Measurements from ENCODE around the gene THAP2.
A peak's percentile ranks its signal among the peaks of the same experiment; 100 is the strongest.
"Not testable (repeated sequence)": the region's sequence is repeated elsewhere in the genome, so short reads cannot be mapped to it uniquely, and the experiment has no call there.

The THAP2 gene

DNA sequence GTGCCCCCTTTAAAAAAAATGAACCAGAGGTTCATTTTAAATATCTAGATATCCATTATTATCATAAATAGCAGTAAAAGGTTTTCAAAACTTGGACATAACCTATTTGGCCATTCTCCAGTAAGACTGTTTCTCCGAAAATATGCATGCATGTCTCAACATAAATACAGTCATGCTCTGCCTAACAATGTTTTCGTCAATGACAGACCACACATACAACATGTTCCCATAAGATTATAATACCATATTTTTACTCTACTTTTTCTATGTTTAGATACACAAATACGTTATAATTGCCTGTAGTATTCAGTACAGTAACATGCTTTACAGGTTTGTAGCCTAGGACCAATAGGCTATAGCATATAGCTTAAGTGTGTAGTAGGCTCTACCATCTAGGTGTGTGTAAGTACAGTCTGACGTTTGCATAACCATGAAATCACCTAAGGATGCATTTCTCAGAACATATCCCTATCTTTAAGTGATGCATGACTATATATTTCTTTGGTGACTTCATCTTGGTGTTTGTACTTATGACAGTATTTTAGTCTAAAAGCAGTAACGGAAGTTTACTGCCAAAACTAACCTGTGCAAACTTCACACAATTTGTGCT, 25.0 kb downstream of the THAP2 start:
- Histone ChIP-seq H3K36me3 (ENCODE audit: control insufficient read depth in 1 of 2, insufficient read depth in 2 of 2, low read depth in 1 of 2, low read length in 2 of 2) (peaks cover 4 to 6% of the 10 kb centered on the region in 2 experiments), H2AK5ac (ENCODE audit: low read length, severe bottlenecking) (no peak overlapping the region), H2BK12ac (ENCODE audit: low read length in 2 of 2) (no peak overlapping the region), H3K79me1 (replicated peaks; ENCODE audit: low read length, poor library complexity, severe bottlenecking) (peaks cover 9% of the 10 kb centered on the region), H3K27ac (ENCODE audit: low read length, poor library complexity, severe bottlenecking) (no peak overlapping the region), H3K4me1 (ENCODE audit: control insufficient read depth, insufficient read depth, low read depth, low read length) (peaks cover 8% of the 10 kb centered on the region), H3K27me3 (ENCODE audit: control insufficient read depth in 1 of 2, insufficient read depth in 1 of 2, low read length in 2 of 2) (no peaks in the 10 kb centered on the region), H3K23ac (ENCODE audit: low read length in 2 of 2) (no peak overlapping the region), H2BK120ac (ENCODE audit: low read depth, low read length) (no peak overlapping the region), H4K91ac (ENCODE audit: low read length) (no peak overlapping the region), H3K4me2 (ENCODE audit: low read length, poor library complexity, severe bottlenecking) (no peak overlapping the region), H2AFZ (ENCODE audit: low read depth, low read length) (no peak overlapping the region), H2BK5ac (ENCODE audit: low read depth, low read length, poor library complexity, severe bottlenecking) (no peak overlapping the region), H3K18ac (ENCODE audit: low read depth in 1 of 2, low read length in 2 of 2) (no peak overlapping the region), H3K4me3 (ENCODE audit: insufficient read depth in 1 of 2, low read depth in 1 of 2, low read length in 2 of 2) (no peak overlapping the region), H3K9ac (ENCODE audit: low read length) (peak overlapping the region; percentile 4), H3K14ac (ENCODE audit: low read length in 2 of 2) (no peak overlapping the region), H2BK15ac (ENCODE audit: low read depth, poor library complexity, severe bottlenecking) (no peak overlapping the region), H3K4ac (ENCODE audit: low read depth in 1 of 2, low read length in 2 of 2) (no peak overlapping the region), H3K9me3 (ENCODE audit: control insufficient read depth, low read length) (no peaks in the 10 kb centered on the region), H4K8ac (ENCODE audit: low read length) (no peak overlapping the region)
- DNase-seq = no peak
- WGBS = 98% methylated on average over 3 of the region's 5 CpGs

GRCh38 chr12:71691504-71692129, 27.5 kb downstream of the THAP2 start:
- no peak overlapping the region for H2AFZ ChIP-seq (ENCODE audit: low read depth, low read length)
- peaks cover 4 to 6% of the 10 kb centered on the region in 2 experiments for H3K36me3 ChIP-seq (ENCODE audit: control insufficient read depth in 1 of 2, insufficient read depth in 2 of 2, low read depth in 1 of 2, low read length in 2 of 2)
- H3K4me2 ChIP-seq (ENCODE audit: low read length, poor library complexity, severe bottlenecking) = no peak overlapping the region
- peaks cover 17% of the 10 kb centered on the region for H3K79me1 ChIP-seq (replicated peaks; ENCODE audit: low read length, poor library complexity, severe bottlenecking)
- H2BK12ac ChIP-seq (ENCODE audit: low read length in 2 of 2) = no peak overlapping the region
- no peak overlapping the region for H2BK5ac ChIP-seq (ENCODE audit: low read depth, low read length, poor library complexity, severe bottlenecking)
- peaks cover 4% of the 10 kb centered on the region for H3K4me1 ChIP-seq (ENCODE audit: control insufficient read depth, insufficient read depth, low read depth, low read length)
- no peak overlapping the region for H4K91ac ChIP-seq (ENCODE audit: low read length)
- H2AK5ac ChIP-seq (ENCODE audit: low read length, severe bottlenecking) = no peak overlapping the region
- H3K18ac ChIP-seq (ENCODE audit: low read depth in 1 of 2, low read length in 2 of 2) = no peak overlapping the region
- H3K27ac ChIP-seq (ENCODE audit: low read length, poor library complexity, severe bottlenecking) = no peak overlapping the region
- DNase-seq = no peak
- H3K4me3 ChIP-seq (ENCODE audit: insufficient read depth in 1 of 2, low read depth in 1 of 2, low read length in 2 of 2) = no peak overlapping the region
- H2BK120ac ChIP-seq (ENCODE audit: low read depth, low read length) = no peak overlapping the region
- H3K9ac ChIP-seq (ENCODE audit: low read length) = no peak overlapping the region
- no peaks in the 10 kb centered on the region for H3K27me3 ChIP-seq (ENCODE audit: control insufficient read depth in 1 of 2, insufficient read depth in 1 of 2, low read length in 2 of 2)
- H3K9me3 ChIP-seq (ENCODE audit: control insufficient read depth, low read length) = no peaks in the 10 kb centered on the region
- H3K4ac ChIP-seq (ENCODE audit: low read depth in 1 of 2, low read length in 2 of 2) = no peak overlapping the region
- H3K23ac ChIP-seq (ENCODE audit: low read length in 2 of 2) = no peak overlapping the region
- H4K8ac ChIP-seq (ENCODE audit: low read length) = no peak overlapping the region
- H2BK15ac ChIP-seq (ENCODE audit: low read depth, poor library complexity, severe bottlenecking) = no peak overlapping the region
- no peak overlapping the region for H3K14ac ChIP-seq (ENCODE audit: low read length in 2 of 2)
- WGBS = 81% methylated on average over 2 of the region's 4 CpGs

DNA sequence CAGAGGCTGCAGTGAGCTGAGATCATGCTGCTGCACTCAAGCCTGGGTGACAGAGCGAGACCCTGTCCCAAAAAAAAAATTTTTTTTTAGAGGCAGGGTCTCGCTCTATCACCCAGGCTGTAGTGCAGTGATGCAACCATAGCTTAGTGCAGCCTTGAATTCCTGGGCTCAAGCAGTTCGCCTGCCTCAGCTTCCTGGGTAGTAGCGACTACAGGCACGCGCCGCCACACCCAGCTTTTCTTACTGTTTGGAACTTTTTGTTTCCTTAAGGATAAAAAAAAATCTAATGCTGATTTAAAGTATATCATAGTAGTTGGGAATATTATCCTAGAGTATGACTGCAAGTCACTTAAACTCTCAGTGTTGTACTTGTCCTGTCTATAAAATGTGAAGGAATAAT, 29.0 kb downstream of the THAP2 start:
- no peak overlapping the region for H2BK5ac ChIP-seq (ENCODE audit: low read depth, low read length, poor library complexity, severe bottlenecking)
- H3K9me3 ChIP-seq (ENCODE audit: control insufficient read depth, low read length) = no peaks in the 10 kb centered on the region
- no peak overlapping the region for H3K4me2 ChIP-seq (ENCODE audit: low read length, poor library complexity, severe bottlenecking)
- no peak overlapping the region for H3K23ac ChIP-seq (ENCODE audit: low read length in 2 of 2)
- H3K4ac ChIP-seq (ENCODE audit: low read depth in 1 of 2, low read length in 2 of 2) = no peak overlapping the region
- H3K27ac ChIP-seq (ENCODE audit: low read length, poor library complexity, severe bottlenecking) = no peak overlapping the region
- WGBS = 99% methylated on average over 3 of the region's 7 CpGs
- no peak overlapping the region for H3K14ac ChIP-seq (ENCODE audit: low read length in 2 of 2)
- no peak overlapping the region for H2AFZ ChIP-seq (ENCODE audit: low read depth, low read length)
- H3K27me3 ChIP-seq (ENCODE audit: control insufficient read depth in 1 of 2, insufficient read depth in 1 of 2, low read length in 2 of 2) = no peaks in the 10 kb centered on the region
- no peak overlapping the region for H3K18ac ChIP-seq (ENCODE audit: low read depth in 1 of 2, low read length in 2 of 2)
- H3K9ac ChIP-seq (ENCODE audit: low read length) = no peak overlapping the region
- H3K4me1 ChIP-seq (ENCODE audit: control insufficient read depth, insufficient read depth, low read depth, low read length) = peaks cover under 1% of the 10 kb centered on the region
- DNase-seq = no peak
- no peak overlapping the region for H2BK120ac ChIP-seq (ENCODE audit: low read depth, low read length)
- H2BK15ac ChIP-seq (ENCODE audit: low read depth, poor library complexity, severe bottlenecking) = no peak overlapping the region
- H4K91ac ChIP-seq (ENCODE audit: low read length) = no peak overlapping the region
- H2AK5ac ChIP-seq (ENCODE audit: low read length, severe bottlenecking) = no peak overlapping the region
- no peak overlapping the region for H2BK12ac ChIP-seq (ENCODE audit: low read length in 2 of 2)
- H4K8ac ChIP-seq (ENCODE audit: low read length) = no peak overlapping the region
- H3K79me1 ChIP-seq (replicated peaks; ENCODE audit: low read length, poor library complexity, severe bottlenecking) = peaks cover 17% of the 10 kb centered on the region
- peaks cover 7 to 21% of the 10 kb centered on the region in 2 experiments for H3K36me3 ChIP-seq (ENCODE audit: control insufficient read depth in 1 of 2, insufficient read depth in 2 of 2, low read depth in 1 of 2, low read length in 2 of 2)
- no peak overlapping the region for H3K4me3 ChIP-seq (ENCODE audit: insufficient read depth in 1 of 2, low read depth in 1 of 2, low read length in 2 of 2)

- H3K4me1 ChIP-seq (ENCODE audit: control insufficient read depth, insufficient read depth, low read depth, low read length); H4K91ac ChIP-seq (ENCODE audit: low read length): not testable (repeated sequence)
Measured at GRCh38 chr12:71693651-71694050, 29.6 kb downstream of the THAP2 start.

More at GRCh38 chr12:71693651-71694050, 29.6 kb downstream of the THAP2 start:
- not testable (repeated sequence) for H4K8ac ChIP-seq (ENCODE audit: low read length); H3K4me3 ChIP-seq (ENCODE audit: insufficient read depth in 1 of 2, low read depth in 1 of 2, low read length in 2 of 2); H3K23ac ChIP-seq (ENCODE audit: low read length in 2 of 2); H3K9me3 ChIP-seq (ENCODE audit: control insufficient read depth, low read length); H2AFZ ChIP-seq (ENCODE audit: low read depth, low read length); H2BK5ac ChIP-seq (ENCODE audit: low read depth, low read length, poor library complexity, severe bottlenecking); H3K14ac ChIP-seq (ENCODE audit: low read length in 2 of 2); DNase-seq; H3K27ac ChIP-seq (ENCODE audit: low read length, poor library complexity, severe bottlenecking); H3K4ac ChIP-seq (ENCODE audit: low read depth in 1 of 2, low read length in 2 of 2); H3K18ac ChIP-seq (ENCODE audit: low read depth in 1 of 2, low read length in 2 of 2); H3K27me3 ChIP-seq (ENCODE audit: control insufficient read depth in 1 of 2, insufficient read depth in 1 of 2, low read length in 2 of 2); H2BK15ac ChIP-seq (ENCODE audit: low read depth, poor library complexity, severe bottlenecking); H3K4me2 ChIP-seq (ENCODE audit: low read length, poor library complexity, severe bottlenecking); H3K9ac ChIP-seq (ENCODE audit: low read length); H2BK12ac ChIP-seq (ENCODE audit: low read length in 2 of 2); H2BK120ac ChIP-seq (ENCODE audit: low read depth, low read length); H2AK5ac ChIP-seq (ENCODE audit: low read length, severe bottlenecking)
- 99% methylated on average over 4 of the region's 5 CpGs for WGBS
- Histone ChIP-seq H3K36me3 (ENCODE audit: control insufficient read depth in 1 of 2, insufficient read depth in 2 of 2, low read depth in 1 of 2, low read length in 2 of 2) (peaks cover 9 to 26% of the 10 kb centered on the region in 2 experiments), H3K79me1 (replicated peaks; ENCODE audit: low read length, poor library complexity, severe bottlenecking) (peaks cover 14% of the 10 kb centered on the region)

Measured in mesenchymal stem cell (in vitro differentiated cells and primary cell).